Activated CD4-positive, alpha-beta T cell treated with anti-CD3 and anti-CD28 coated beads, Interleukin-2, amount 50 U/mL, for 24 hours (primary cell): ENCODE results near the gene PMCH.
"Not testable (repeated sequence)": the region's sequence is repeated elsewhere in the genome, so short reads cannot be mapped to it uniquely, and the experiment has no call there.

ENCODE experiments used
- DNase-seq, 2 donors: peaks; one replicate each; pipeline ENCODE4 v3.0.0-alpha.2; 2020; ENCODE audit warnings: low read depth in 1 of 2, low spot score in 1 of 2

PMCH gene

GRCh38 chr12:102197789-102198188 is at the start of gene PMCH:
TSS of gene PMCH (minus strand) at chr12:102197833. CDS start at chr12:102197770, 63 bp downstream.
- DNase-seq, result no peak

DNA sequence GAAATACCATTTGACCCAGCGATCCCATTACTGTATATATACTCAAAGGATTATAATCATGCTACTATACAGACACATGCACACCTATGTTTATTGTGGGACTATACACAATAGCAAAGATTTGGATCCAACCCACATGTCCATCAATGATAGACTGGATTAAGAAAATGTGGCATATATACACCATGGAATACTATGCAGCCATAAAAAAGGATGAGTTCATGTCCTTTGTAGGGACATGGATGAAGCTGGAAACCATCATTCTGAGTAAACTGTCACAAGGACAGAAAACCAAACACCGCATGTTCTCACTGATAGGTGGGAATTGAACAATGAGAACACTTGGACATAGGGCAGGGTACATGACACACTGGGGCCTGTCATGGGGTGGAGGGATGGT is 43.2 kb upstream of the PMCH start:
- DNase-seq, result not testable (repeated sequence)

DNA sequence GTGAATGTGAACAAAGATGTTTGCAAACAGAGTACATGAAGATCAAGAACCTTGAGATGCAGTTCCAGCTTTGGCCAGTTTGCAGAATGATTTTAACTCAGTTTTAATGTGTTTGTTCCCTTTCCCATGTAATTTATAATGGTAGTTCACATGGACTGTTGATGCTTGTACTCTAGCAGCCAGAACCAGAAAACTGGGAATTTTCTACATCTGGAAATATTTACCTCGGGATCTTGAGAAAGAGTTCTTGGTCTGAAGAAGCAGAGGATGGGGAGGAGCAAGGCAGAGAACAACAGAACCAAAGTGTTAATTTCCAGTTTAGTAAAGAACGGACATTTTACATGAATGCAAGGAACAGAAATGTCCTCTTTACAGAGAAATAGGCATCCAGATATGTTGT is 37.0 kb upstream of the PMCH start:
- DNase-seq, result no peak

DNA sequence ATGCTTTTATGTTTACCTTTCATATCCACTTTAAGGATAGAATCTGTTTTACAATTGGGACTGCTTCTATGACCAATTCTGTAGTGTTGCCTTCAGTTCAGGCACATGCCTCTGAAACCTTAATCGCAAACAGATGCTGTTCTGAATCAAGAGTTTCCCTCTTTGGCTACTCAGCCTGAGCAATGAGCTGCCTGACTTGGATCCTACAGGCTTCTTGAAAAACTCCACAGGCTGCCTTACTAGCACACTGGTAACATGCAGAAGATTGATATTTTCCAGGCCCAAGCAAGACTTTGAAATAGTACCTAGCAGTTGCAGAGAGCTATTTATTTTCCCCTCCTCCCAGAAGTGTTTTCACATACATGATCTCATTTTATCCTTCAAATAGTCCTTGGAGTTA is 34.8 kb upstream of the PMCH start:
- no peak for DNase-seq

- no peak for DNase-seq
Measured at GRCh38 chr12:102232036-102232435, 34.4 kb upstream of the PMCH start.

DNA sequence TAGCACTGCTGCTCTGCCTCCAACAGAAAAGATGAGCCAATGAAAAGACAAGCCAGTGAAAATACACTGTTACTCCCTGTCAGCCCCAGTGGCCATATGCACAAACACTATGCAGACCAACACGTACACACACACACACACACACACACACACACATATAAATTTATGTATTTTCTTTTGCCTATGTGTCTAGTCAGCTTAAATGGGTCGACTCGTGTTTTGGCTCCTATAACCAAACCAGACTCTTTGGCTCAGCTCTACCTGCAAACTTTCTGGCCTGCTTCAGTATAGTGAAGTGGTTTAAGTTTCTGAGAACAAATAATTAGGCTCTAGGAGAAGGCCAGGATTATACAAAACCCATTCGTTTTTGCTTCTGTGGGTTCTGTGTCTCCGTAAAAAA is 30.3 kb upstream of the PMCH start:
- no peak for DNase-seq

DNA sequence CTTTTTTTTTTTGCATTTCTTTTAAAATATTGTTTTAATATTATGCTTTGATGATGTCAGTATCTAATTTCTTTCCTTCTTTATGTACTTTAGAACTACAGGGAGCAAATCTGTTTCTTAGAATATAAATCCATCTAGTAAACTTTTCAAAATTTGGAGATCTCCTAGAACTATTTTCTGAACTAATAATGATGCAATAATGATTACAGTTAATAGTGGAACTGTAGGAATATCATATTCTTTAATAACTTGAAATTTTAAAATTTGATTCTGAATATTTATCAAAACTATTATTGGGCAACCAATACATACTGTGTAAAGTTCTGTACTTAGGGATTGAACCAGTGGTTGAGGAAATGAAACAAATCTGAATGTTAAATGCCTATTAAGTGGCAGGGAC is 23.1 kb upstream of the PMCH start:
- DNase-seq, result no peak

DNA sequence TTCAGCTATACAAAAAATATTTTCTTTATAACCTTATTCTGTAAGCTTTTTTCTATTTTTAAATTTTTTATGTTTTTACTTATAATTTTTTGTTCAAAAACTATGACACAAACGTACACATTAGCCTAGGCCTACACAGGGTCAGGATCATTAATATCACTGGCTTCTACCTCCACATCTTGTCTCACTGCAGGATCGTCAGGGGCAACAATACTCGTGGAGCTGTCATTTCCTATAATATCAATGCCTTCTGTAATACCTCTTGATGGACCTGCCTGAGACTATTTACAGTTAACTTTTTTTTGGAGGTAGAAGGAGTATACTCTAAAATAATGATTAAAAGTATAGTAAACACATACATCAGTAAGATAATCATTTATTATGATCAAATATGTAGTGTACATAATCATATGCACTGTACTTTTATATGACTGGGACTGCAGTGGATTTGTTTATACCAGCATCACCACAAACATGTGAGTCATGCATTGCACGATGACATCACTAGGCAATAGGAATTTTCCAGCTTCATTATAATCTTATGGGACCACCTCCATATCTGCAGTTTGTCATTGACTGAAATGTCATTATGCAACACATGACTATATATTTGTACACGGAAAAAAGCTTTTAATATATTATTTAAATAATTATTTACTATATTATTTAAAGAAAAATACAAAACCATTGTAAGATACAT is 18.5 kb upstream of the PMCH start:
- DNase-seq, result no peak

GRCh38 chr12:102204025-102204424 is 6.4 kb upstream of the PMCH start:
- no peak for DNase-seq

- no peak for DNase-seq
Measured at GRCh38 chr12:102202556-102202955, 4.9 kb upstream of the PMCH start.

DNA sequence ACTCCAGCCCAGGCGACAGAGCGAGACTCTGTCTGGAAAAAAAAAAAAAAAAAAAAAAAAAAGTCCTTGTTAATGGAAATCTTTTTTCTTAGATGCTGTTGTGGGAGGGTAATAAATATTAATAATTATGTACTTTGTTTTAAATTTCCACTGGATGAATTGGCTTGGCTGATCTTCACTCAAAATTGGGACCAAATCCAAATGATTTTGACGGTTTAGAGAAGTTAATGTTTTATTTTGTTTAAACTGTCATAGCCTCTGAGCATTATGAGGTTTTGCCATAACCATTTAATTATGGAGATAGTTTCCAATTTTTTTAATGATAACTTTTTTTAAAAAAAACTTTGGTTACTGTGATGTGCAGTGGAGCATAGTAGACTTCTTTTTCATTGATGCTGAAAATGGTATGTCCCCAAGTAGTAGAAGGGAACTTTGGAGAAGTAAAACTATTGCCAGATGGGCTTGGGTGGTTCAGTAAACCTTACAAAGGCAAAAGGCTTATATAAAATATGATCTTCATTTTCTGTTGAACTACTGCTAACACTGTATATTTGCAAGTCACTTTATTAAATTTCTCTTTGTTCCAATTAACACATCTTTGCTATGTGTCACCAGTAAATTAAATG is 3.9 kb upstream of the PMCH start:
- DNase-seq, result no peak

DNA sequence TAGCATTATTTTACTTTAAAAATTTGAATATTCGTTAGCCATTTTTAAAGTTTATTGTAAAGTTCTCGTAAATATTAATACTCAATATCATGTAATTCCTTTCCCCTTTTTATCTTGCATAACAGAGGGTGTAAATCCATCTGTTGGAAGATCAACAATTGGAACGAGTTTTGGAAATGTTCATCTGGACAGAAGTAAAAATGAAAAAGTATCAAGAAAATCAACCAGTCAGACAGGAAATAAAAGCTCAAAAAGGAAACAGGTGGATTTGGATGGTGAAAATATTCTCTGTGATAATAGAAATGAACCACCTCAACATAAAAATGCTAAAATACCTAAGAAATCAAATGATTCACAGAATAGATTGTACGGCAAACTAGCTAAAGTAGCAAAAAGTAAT is 1.8 kb downstream of the PMCH start:
- DNase-seq, result no peak

DNA sequence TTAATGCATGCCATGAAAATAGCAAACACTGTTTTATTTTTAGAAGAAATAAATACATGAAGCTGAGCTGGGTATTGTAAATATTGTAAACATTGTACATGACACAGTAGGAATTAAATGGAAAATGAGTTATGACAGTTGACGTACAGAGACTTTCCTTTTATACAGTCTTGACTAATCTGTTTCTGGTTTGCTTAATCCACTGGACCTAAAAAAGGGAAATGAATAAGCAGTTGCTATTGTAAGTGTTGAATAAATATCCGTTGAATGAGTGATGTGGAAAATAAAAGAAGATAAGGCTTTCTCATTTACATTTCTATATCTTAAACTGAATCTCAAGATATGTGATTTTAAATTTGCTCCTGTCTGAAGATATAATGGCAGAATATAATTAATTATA is 15.0 kb downstream of the PMCH start:
- DNase-seq, result no peak

GRCh38 chr12:102174761-102175160 is 22.9 kb downstream of the PMCH start:
- DNase-seq, result no peak

- no peak for DNase-seq
Measured at GRCh38 chr12:102174117-102174516, 23.5 kb downstream of the PMCH start.

DNA sequence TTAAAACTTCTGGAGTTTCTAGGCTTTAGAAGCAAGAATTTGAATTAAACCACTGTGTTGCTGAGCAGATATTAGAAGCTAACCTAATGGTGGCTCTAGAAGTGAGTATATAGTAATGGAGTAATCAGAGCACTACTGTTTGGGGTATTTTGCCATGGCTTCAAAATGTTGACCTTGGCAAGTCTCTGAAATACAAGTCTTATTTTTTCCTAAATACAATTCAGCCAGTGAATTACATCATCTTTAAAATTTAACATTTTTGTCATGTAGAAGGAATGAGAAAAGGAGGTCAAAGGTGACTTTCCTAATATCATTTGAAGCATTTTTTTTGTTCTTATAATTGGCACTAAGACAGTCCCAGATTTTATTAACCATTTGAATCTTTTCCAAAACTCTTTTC is 25.2 kb downstream of the PMCH start:
- no peak for DNase-seq

- no peak for DNase-seq
Measured at GRCh38 chr12:102171951-102172350, 25.7 kb downstream of the PMCH start.

DNA sequence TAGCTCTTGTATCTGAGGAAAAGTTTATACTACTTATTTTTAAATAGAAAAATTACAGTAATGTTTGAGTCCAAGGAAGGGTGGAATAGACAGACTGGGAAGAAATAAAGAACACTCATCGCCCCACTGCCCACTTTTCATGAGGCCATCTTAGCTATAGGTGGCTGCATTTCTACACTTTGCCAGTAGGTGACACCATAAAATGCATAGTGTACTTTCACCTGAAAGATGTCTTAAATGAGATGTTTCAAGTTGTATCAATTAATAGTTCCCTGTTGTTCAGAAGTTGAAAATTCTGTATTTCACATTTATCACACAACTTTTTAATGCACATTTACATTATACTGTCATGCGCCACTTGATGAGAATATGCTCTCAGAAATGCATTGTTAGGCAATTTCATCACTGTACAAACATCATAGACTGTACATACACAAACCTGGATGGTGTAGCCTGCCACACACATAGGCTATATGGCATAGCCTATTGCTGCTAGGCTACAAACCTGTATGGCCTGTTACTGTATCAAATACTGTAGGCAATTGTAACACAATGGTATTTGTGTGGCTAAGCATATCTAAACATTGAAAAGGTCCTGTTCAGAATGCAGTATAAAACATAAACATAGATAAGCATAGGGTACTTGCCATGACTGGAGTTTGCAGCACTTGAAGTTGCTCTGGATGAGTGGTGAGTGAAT is 27.6 kb downstream of the PMCH start:
- no peak for DNase-seq

- DNase-seq, result no peak
Measured at GRCh38 chr12:102167821-102168604, 29.6 kb downstream of the PMCH start.

DNA sequence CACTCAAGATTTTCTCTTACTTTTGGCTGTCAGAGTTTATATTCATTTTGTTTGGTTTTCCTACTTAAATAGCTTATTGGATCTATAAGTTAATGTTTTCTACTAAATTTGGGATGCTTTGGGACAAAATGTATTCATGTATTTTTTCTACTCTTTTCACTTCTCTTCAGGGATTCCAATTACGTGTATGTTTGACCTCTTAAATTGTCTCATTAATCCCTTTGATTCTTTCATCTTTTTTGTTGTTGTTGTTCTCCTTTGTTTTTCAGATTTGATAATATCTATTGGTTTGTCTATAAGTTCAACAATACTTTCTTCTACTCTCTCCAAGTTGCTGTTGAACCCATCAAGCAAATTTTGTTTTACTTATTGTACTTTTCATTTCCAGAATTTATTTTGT is 34.2 kb downstream of the PMCH start:
- DNase-seq, result no peak

DNA sequence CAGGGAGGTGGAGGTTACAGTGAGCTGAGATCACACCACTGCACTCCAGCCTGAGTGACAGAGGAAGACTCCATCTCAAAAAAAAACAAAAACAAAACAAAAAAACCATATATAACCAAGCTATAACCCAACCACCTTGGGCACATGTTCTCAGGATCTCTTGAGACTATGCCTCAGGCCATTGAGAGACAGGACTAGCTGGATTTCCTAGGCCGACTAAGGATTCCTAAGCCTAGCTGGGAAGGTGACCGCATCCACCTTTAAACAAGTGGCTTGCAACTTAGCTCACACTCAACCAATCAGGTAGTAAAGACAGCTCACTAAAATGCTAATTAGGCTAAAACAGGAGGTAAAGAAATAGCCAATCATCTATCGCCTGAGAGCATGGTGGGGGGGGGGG is 42.4 kb downstream of the PMCH start:
- not testable (repeated sequence) for DNase-seq
